ENCODE measurements around the gene CRLF1. TPM values are rescaled to one million over a fixed set of nuclear protein-coding genes. Genes with fewer than 3 reads are reported as not detected.
A peak's percentile ranks its signal among the peaks of the same experiment; 100 is the strongest.

The CRLF1 gene
- polyA plus RNA-seq, 2 donors, result 2.8 to 11.1 TPM

DNA sequence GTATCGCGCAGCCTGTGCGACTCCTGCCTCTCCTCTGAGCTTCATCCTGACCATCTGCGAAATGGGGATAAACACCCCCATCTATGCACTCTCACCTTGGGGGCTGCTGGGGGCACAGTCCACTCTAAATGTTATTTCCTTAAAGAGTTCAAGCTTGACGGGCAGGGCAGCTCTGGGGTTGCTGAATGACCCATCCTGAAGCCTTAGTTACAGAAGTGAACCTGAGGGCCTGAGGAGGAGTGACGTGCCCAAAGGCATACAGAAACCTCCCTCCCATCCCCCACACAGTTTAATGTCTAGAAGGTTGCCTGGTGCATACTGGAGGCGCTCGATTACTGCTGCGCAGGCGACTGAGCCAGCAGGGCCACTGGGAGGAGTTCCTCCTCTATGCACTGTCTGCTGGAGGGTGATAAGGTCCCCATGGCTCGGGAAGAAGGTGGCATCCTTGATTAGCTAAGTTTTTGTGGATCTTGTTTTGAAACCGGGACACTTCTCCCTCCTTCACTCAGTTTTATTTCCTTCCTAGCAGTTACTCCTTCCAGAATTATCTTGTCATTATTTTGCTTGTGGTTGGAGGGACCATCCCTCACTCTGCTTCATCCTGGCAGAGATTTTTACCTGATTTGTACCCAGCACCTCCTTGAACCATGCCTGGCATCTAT is 62.7 kb downstream of the CRLF1 start:
- Histone ChIP-seq H3K4me1 (ENCODE audit: control insufficient read depth in 2 of 2, insufficient read depth in 2 of 2, low read length in 1 of 2) (peaks cover 0 to 2% of the 10 kb centered on the region in 2 donors), H3K27ac (ENCODE audit: low read depth in 2 of 2, low read length in 1 of 2) (peak overlapping the region; percentile 65 to 92), H3K36me3 (ENCODE audit: control insufficient read depth in 2 of 2, insufficient read depth in 2 of 2, low read length in 1 of 2) (peaks cover 0 to 18% of the 10 kb centered on the region in 2 donors), H3K4me3 (ENCODE audit: low read depth in 1 of 2, low read length in 2 of 2) (peak overlapping the region; percentile 28 to 90), H3K27me3 (ENCODE audit: control insufficient read depth in 1 of 2, insufficient read depth in 2 of 2, low read length in 2 of 2) (no peaks in the 10 kb centered on the region), H3K9me3 (ENCODE audit: control insufficient read depth in 2 of 2, insufficient read depth in 1 of 2, low read depth in 1 of 2, low read length in 1 of 2) (no peaks in the 10 kb centered on the region)
- 11 to 12% methylated on average over 12 of the region's 12 CpGs for WGBS, 2 donors

Other genes with a start within 250 kb of the CRLF1 start
- 1 to 10 TPM in 1 of 2 donors, under 1 TPM in 1; 0.24 to 2.8 TPM for gene GDF15, start 220.6 kb downstream of the CRLF1 start, polyA plus RNA-seq
- gene LRRC25, start 209.2 kb downstream of the CRLF1 start, polyA plus RNA-seq, result under 1 TPM; 0.55 to 0.66 TPM
- gene SSBP4, start 187.4 kb downstream of the CRLF1 start, polyA plus RNA-seq, result 10 to 100 TPM; 25.4 to 25.9 TPM
- gene ISYNA1, start 168.7 kb downstream of the CRLF1 start, polyA plus RNA-seq, result 10 to 100 TPM; 17.5 to 42.7 TPM
- gene ELL, start 84.7 kb downstream of the CRLF1 start, polyA plus RNA-seq, result 1 to 10 TPM; 7.1 to 9.1 TPM
- gene FKBP8, start 63.2 kb downstream of the CRLF1 start, polyA plus RNA-seq, result 100 to 1,000 TPM; 175 to 269 TPM
- 10 to 100 TPM; 43.7 to 68.1 TPM for gene KXD1, start 48.9 kb downstream of the CRLF1 start, polyA plus RNA-seq
- 1,000 to 10,000 TPM in 1 of 2 donors, 100 to 1,000 TPM in 1; 709 to 1,325 TPM for gene UBA52, start 34.9 kb downstream of the CRLF1 start, polyA plus RNA-seq
- gene REX1BD, start 18.0 kb downstream of the CRLF1 start, polyA plus RNA-seq, result 10 to 100 TPM; 48.4 to 59.0 TPM
- under 1 TPM; 0.41 to 0.71 TPM for gene TMEM59L, start 6.1 kb upstream of the CRLF1 start, polyA plus RNA-seq
- 1 to 10 TPM; 1.8 to 2.0 TPM for gene KLHL26, start 30.2 kb upstream of the CRLF1 start, polyA plus RNA-seq
- gene CRTC1, start 76.9 kb upstream of the CRLF1 start, polyA plus RNA-seq, result 1 to 10 TPM; 2.1 to 4.0 TPM
- 1 to 10 TPM in 1 of 2 donors, under 1 TPM in 1; 0.71 to 4.0 TPM for gene COMP, start 184.5 kb upstream of the CRLF1 start, polyA plus RNA-seq
- 10 to 100 TPM; 28.1 to 41.7 TPM for gene UPF1, start 225.2 kb upstream of the CRLF1 start, polyA plus RNA-seq

Data from esophagus (tissue), 2 donors.